ENCODE measurements around the gene DKK3.

DKK3 gene

DNA sequence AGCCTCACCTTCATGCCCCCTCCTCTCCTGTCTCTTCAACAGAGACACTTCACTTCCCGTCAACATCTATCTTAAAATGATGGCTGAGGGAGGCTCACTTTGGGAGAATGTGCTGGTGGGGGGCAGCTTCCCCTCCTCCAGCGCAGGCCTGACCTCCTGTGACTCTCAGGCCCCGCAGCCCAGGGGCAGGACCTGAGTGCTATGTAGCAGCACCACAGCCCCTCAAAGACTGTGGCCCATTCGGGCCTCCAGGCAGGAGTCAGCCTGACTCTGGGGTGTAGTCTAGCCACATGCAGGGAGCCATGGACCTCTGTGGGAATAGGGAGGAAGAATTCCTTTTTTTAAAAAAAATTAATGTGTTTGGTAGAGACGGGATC lies 43.7 kb downstream of the DKK3 start:
- TF ChIP-seq, protein P1, sequence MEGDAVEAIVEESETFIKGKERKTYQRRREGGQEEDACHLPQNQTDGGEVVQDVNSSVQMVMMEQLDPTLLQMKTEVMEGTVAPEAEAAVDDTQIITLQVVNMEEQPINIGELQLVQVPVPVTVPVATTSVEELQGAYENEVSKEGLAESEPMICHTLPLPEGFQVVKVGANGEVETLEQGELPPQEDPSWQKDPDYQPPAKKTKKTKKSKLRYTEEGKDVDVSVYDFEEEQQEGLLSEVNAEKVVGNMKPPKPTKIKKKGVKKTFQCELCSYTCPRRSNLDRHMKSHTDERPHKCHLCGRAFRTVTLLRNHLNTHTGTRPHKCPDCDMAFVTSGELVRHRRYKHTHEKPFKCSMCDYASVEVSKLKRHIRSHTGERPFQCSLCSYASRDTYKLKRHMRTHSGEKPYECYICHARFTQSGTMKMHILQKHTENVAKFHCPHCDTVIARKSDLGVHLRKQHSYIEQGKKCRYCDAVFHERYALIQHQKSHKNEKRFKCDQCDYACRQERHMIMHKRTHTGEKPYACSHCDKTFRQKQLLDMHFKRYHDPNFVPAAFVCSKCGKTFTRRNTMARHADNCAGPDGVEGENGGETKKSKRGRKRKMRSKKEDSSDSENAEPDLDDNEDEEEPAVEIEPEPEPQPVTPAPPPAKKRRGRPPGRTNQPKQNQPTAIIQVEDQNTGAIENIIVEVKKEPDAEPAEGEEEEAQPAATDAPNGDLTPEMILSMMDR (IDR thresholded peaks at IDR 0.05; ENCODE audit: insufficient read depth, low read length, poor library complexity, severe bottlenecking): no peak
- DNase-seq (ENCODE audit: extremely low read depth, insufficient read length): no peak
- no peak overlapping the region for H3K4me3 ChIP-seq (replicated peaks; ENCODE audit: low read depth, low read length)
- no peaks in the 10 kb centered on the region; the same call in none of the 2 replicates for H3K27me3 ChIP-seq (replicated peaks; ENCODE audit: control insufficient read depth, insufficient read depth, low read length)
- no peaks in the 10 kb centered on the region for H3K36me3 ChIP-seq (ENCODE audit: control insufficient read depth, insufficient read depth, low read length)

- no peaks in the 10 kb centered on the region; the same call in none of the 2 replicates for H3K27me3 ChIP-seq (replicated peaks; ENCODE audit: control insufficient read depth, insufficient read depth, low read length)
Observed at GRCh38 chr11:11963842-11964773, 44.3 kb downstream of the DKK3 start.

DNA sequence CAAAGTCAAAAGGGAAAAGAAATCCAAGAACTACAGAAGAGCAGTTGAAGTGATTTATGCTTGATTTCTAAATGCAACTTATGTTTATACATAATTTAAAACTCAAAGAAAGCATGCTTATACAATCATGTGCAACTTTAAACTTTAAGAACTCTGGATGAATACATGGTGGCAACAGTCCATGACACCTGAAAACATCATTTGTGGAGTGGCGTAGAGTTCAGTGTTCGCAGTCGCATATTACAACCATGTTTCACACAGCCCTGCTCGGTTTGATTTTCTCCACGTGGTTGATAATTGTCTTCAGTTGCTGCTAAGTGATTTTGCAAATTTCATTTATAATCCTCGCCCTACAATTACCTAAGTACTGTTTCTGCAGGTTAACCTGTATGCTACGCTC lies 45.4 kb downstream of the DKK3 start:
- Histone ChIP-seq H3K36me3 (ENCODE audit: control insufficient read depth, insufficient read depth, low read length) (peaks cover 2% of the 10 kb centered on the region), H3K27me3 (replicated peaks; ENCODE audit: control insufficient read depth, insufficient read depth, low read length) (no peaks in the 10 kb centered on the region; the same call in 1 of the 2 replicates), H3K4me3 (replicated peaks; ENCODE audit: low read depth, low read length) (no peak overlapping the region)
- TF ChIP-seq, protein P1 (IDR thresholded peaks at IDR 0.05; ENCODE audit: insufficient read depth, low read length, poor library complexity, severe bottlenecking): no peak
- no peak for DNase-seq (ENCODE audit: extremely low read depth, insufficient read length)

More at GRCh38 chr11:11963842-11964773, 44.3 kb downstream of the DKK3 start:
- Histone ChIP-seq H3K36me3 (ENCODE audit: control insufficient read depth, insufficient read depth, low read length) (no peaks in the 10 kb centered on the region), H3K4me3 (replicated peaks; ENCODE audit: low read depth, low read length) (no peak overlapping the region)
- DNase-seq (ENCODE audit: extremely low read depth, insufficient read length): no peak
- TF ChIP-seq, protein P1 (IDR thresholded peaks at IDR 0.05; ENCODE audit: insufficient read depth, low read length, poor library complexity, severe bottlenecking): no peak

DNA sequence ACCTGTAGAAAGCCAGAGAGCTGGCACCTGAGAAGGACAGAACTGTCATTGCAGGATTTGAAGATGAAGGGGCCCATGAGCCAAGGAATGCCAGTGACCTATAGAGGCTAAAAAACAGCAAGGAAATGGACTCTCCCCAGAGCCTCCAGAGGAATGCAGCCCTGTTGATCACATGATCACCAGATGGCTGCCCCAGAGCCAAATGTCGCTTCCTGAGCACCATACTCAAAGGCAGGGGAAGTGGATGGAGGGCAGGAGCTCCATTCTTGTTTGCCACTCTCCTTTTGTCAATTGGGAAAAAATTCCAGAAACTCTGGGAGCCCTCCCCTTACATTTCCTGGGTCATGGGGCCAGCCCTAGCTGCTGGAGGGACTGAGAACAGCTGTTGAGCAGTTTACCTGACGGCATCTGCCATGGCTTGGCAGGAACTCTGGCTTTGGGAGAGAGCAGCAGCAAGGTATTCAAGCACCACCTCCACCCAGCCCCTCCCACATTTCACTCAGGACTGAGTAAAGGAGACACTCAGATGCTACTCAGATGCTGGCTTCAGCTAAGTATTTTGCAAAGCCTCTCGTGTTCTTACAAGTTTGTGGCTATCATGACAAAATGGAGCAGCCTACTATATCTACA lies 46.9 kb downstream of the DKK3 start:
- Histone ChIP-seq H3K4me3 (replicated peaks; ENCODE audit: low read depth, low read length) (no peak overlapping the region), H3K36me3 (ENCODE audit: control insufficient read depth, insufficient read depth, low read length) (peaks cover 2% of the 10 kb centered on the region)
- no peak for DNase-seq (ENCODE audit: extremely low read depth, insufficient read length)

DNA sequence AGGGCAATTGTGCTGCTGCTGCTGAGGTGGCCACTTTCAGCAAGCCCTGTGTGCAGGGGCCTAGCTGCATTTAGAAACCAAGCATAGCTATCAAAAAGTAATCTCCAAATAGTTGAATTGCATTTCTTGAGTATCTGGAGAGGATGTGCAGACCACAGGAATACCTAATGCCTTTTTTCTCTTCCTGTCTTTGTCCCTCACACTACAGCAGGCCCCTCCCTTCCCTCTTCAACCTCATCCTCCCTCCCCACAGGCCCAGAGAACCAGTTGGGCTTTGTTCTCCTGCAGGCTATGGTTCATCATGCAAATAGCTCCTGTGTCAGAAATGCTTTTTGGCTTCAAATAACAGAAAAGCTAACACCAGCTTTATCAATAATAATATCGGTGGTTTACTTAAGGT lies 47.7 kb downstream of the DKK3 start:
- no peak for DNase-seq (ENCODE audit: extremely low read depth, insufficient read length)
- TF ChIP-seq, protein P1 (IDR thresholded peaks at IDR 0.05; ENCODE audit: insufficient read depth, low read length, poor library complexity, severe bottlenecking): no peak
- Histone ChIP-seq H3K27me3 (replicated peaks; ENCODE audit: control insufficient read depth, insufficient read depth, low read length) (no peaks in the 10 kb centered on the region), H3K36me3 (ENCODE audit: control insufficient read depth, insufficient read depth, low read length) (peaks cover 2% of the 10 kb centered on the region), H3K4me3 (replicated peaks; ENCODE audit: low read depth, low read length) (no peak overlapping the region)

More for the DNA sequence above, 46.9 kb downstream of the DKK3 start:
- TF ChIP-seq, protein P1 (IDR thresholded peaks at IDR 0.05; ENCODE audit: insufficient read depth, low read length, poor library complexity, severe bottlenecking): no peak
- no peaks in the 10 kb centered on the region for H3K27me3 ChIP-seq (replicated peaks; ENCODE audit: control insufficient read depth, insufficient read depth, low read length)

Measured in GM06990 (cell line).